GM12892 (cell line): ENCODE measurements around the gene EPS8.

ENCODE experiments used
- POLR2A ChIP-seq: IDR thresholded peaks from 2 replicates; pipeline ENCODE4 v1.6.1; 2011; ENCODE audit warnings: low read depth, low read length, control low read depth
- POLR2AphosphoS5 ChIP-seq: IDR thresholded peaks from 2 replicates; pipeline ENCODE4 v1.6.1; 2011; ENCODE audit warnings: low read depth, low read length, control low read depth
- TAF1 ChIP-seq: IDR thresholded peaks from 2 replicates; pipeline ENCODE4 v1.6.1; 2011; ENCODE audit warnings: low read depth, mild to moderate bottlenecking, control low read depth, low read length, borderline replicate concordance

DNA sequence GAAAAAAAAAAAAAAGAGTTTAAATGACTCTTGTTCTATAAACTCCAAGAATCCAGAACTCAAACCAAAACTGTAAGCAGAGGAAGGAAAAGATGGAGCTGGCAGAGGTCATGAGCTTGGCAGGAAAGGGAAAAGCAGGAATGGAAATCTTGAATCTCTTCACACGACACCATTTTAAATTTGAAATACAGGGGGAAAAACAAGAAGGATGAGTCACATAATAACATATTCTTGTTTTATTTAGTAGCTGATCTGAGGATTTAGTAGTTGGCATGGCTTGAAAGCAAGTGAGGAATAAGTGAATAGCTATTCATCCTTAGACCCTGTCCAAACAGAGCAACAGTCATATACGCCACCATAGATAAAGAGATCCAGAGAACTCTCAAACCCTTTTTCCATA, 35.0 kb downstream of the EPS8 start:
- TF ChIP-seq POLR2A, result no peak
- no peak for TF ChIP-seq POLR2AphosphoS5
- no peak for TF ChIP-seq TAF1
